ENCODE results near the gene XPO6.

Gene XPO6

GRCh38 chr16:28188085-28188916, 23.5 kb downstream of the XPO6 start:
- H3K4me3 ChIP-seq (replicated peaks; ENCODE audit: insufficient read depth, low read length) = no peak overlapping the region
- no peaks in the 10 kb centered on the region for H3K27me3 ChIP-seq (ENCODE audit: insufficient read depth, poor library complexity, severe bottlenecking)
- DNase-seq (ENCODE audit: low read depth in 1 of 2, low spot score in 1 of 2) = peak in 1 of 2 experiments; percentile 57
- no peak for TF ChIP-seq GABPA (IDR thresholded peaks at IDR 0.05; ENCODE audit: low read depth)
- TF ChIP-seq REST (IDR thresholded peaks at IDR 0.05; ENCODE audit: insufficient replicate concordance, low read depth) = no peak
- TF ChIP-seq CTCF (IDR thresholded peaks at IDR 0.05; ENCODE audit: insufficient read depth, low read length) = no peak
- no peak for TF ChIP-seq POLR2AphosphoS5 (IDR thresholded peaks at IDR 0.05; ENCODE audit: low read depth)
- no peak overlapping the region; the same call in 1 of the 2 replicates for H3K27ac ChIP-seq (replicated peaks)

- no peak for DNase-seq (ENCODE audit: low read depth in 1 of 2, low spot score in 1 of 2)
- Histone ChIP-seq H3K27ac (replicated peaks) (no peak overlapping the region; the same call in 1 of the 2 replicates), H3K4me3 (replicated peaks; ENCODE audit: insufficient read depth, low read length) (no peak overlapping the region), H3K27me3 (ENCODE audit: insufficient read depth, poor library complexity, severe bottlenecking) (no peaks in the 10 kb centered on the region)
- no peak for TF ChIP-seq SPI1 (IDR thresholded peaks at IDR 0.05; ENCODE audit: borderline replicate concordance, low read depth)
- TF ChIP-seq POLR2AphosphoS5 (IDR thresholded peaks at IDR 0.05; ENCODE audit: low read depth) = no peak
Observed at GRCh38 chr16:28187595-28188004, 24.2 kb downstream of the XPO6 start.

- TF ChIP-seq CTCF (IDR thresholded peaks at IDR 0.05; ENCODE audit: insufficient read depth, low read length) (no peak), SPI1 (IDR thresholded peaks at IDR 0.05; ENCODE audit: borderline replicate concordance, low read depth) (no peak), GABPA (IDR thresholded peaks at IDR 0.05; ENCODE audit: low read depth) (no peak), REST (IDR thresholded peaks at IDR 0.05; ENCODE audit: insufficient replicate concordance, low read depth) (no peak), POLR2AphosphoS5 (IDR thresholded peaks at IDR 0.05; ENCODE audit: low read depth) (no peak)
- H3K27ac ChIP-seq (replicated peaks) = no peak overlapping the region
- no peak for DNase-seq (ENCODE audit: low read depth in 1 of 2, low spot score in 1 of 2)
- H3K4me3 ChIP-seq (replicated peaks; ENCODE audit: insufficient read depth, low read length) = no peak overlapping the region
- no peaks in the 10 kb centered on the region for H3K27me3 ChIP-seq (ENCODE audit: insufficient read depth, poor library complexity, severe bottlenecking)
Observed at GRCh38 chr16:28186752-28187151, 25.0 kb downstream of the XPO6 start.

GRCh38 chr16:28185696-28186095, 26.1 kb downstream of the XPO6 start:
- Histone ChIP-seq H3K27ac (replicated peaks) (no peak overlapping the region), H3K27me3 (ENCODE audit: insufficient read depth, poor library complexity, severe bottlenecking) (no peaks in the 10 kb centered on the region), H3K4me3 (replicated peaks; ENCODE audit: insufficient read depth, low read length) (no peak overlapping the region)
- DNase-seq (ENCODE audit: low read depth in 1 of 2, low spot score in 1 of 2) = no peak
- TF ChIP-seq CTCF (IDR thresholded peaks at IDR 0.05; ENCODE audit: insufficient read depth, low read length) (no peak), SPI1 (IDR thresholded peaks at IDR 0.05; ENCODE audit: borderline replicate concordance, low read depth) (no peak), POLR2AphosphoS5 (IDR thresholded peaks at IDR 0.05; ENCODE audit: low read depth) (no peak), REST (IDR thresholded peaks at IDR 0.05; ENCODE audit: insufficient replicate concordance, low read depth) (no peak), GABPA (IDR thresholded peaks at IDR 0.05; ENCODE audit: low read depth) (no peak)

All from HL-60 (cell line).